Mesenchymal stem cell (in vitro differentiated cells and primary cell): Measurements from ENCODE around the gene LRCOL1.

Experiments
- DNase-seq: peaks from one replicate; pipeline ENCODE4 v3.0.0-alpha.2; 2013
- H2AFZ ChIP-seq: one replicate; pipeline ENCODE4 v1.6.1; 2013; ENCODE audit warnings: low read depth, mild to moderate bottlenecking, control low read depth, inconsistent platforms, low read length, moderate library complexity
- H2AK5ac ChIP-seq: 2 replicates; pipeline ENCODE4 v1.6.1; 2013; ENCODE audit warnings: low read length, moderate library complexity, mild to moderate bottlenecking, inconsistent platforms; ENCODE audit not compliant: severe bottlenecking
- H2BK120ac ChIP-seq: one replicate; pipeline ENCODE4 v1.6.1; 2013; ENCODE audit warnings: low read depth, mild to moderate bottlenecking, inconsistent platforms, low read length, moderate library complexity
- H2BK12ac ChIP-seq, 2 experiments: one replicate each; pipeline ENCODE4 v1.6.1; 2013; ENCODE audit warnings: inconsistent platforms in 2 of 2, low read length in 2 of 2, mild to moderate bottlenecking in 2 of 2, moderate library complexity in 2 of 2, control low read depth in 1 of 2
- H2BK15ac ChIP-seq: one replicate; pipeline ENCODE4 v1.6.1; 2013; ENCODE audit warnings: mild to moderate bottlenecking, low read depth, inconsistent platforms; ENCODE audit not compliant: poor library complexity, severe bottlenecking
- H2BK5ac ChIP-seq: 2 replicates; pipeline ENCODE4 v1.6.1; 2013; ENCODE audit warnings: low read depth, mild to moderate bottlenecking, low read length, control low read depth, inconsistent platforms; ENCODE audit not compliant: poor library complexity, severe bottlenecking
- H3K14ac ChIP-seq, 2 experiments: one replicate each; pipeline ENCODE4 v1.6.1; 2013; ENCODE audit warnings: inconsistent platforms in 2 of 2, low read length in 2 of 2, control low read depth in 1 of 2, mild to moderate bottlenecking in 1 of 2, moderate library complexity in 1 of 2
- H3K18ac ChIP-seq, 2 experiments: one replicate each; pipeline ENCODE4 v1.6.1; 2013; ENCODE audit warnings: inconsistent platforms in 2 of 2, low read length in 2 of 2, control low read depth in 1 of 2, low read depth in 1 of 2, mild to moderate bottlenecking in 1 of 2
- H3K23ac ChIP-seq, 2 experiments: one replicate each; pipeline ENCODE4 v1.6.1; 2013; ENCODE audit warnings: inconsistent platforms in 2 of 2, low read length in 2 of 2, mild to moderate bottlenecking in 2 of 2, moderate library complexity in 2 of 2, control low read depth in 1 of 2
- H3K27ac ChIP-seq: 2 replicates; pipeline ENCODE4 v1.5.1; 2013; ENCODE audit warnings: mild to moderate bottlenecking, moderate library complexity, low read length, control low read depth, inconsistent platforms; ENCODE audit not compliant: poor library complexity, severe bottlenecking
- H3K27me3 ChIP-seq, 2 experiments: 2 replicates each; pipeline versions ENCODE4 v1.6.1 to v1.7.0; 2013; ENCODE audit warnings: low read length in 2 of 2, mild to moderate bottlenecking in 2 of 2, moderate library complexity in 2 of 2, control low read depth in 1 of 2, inconsistent platforms in 1 of 2; ENCODE audit not compliant: control insufficient read depth in 1 of 2, insufficient read depth in 1 of 2
- H3K36me3 ChIP-seq, 2 experiments: 2 replicates each; pipeline versions ENCODE4 v1.6.1 to v1.7.0; 2013; ENCODE audit warnings: low read length in 2 of 2, control low read depth in 1 of 2, inconsistent platforms in 1 of 2, low read depth in 1 of 2, mild to moderate bottlenecking in 1 of 2; ENCODE audit not compliant: insufficient read depth in 2 of 2, control insufficient read depth in 1 of 2
- H3K4ac ChIP-seq, 2 experiments: one replicate each; pipeline ENCODE4 v1.6.1; 2013; ENCODE audit warnings: inconsistent platforms in 2 of 2, low read length in 2 of 2, mild to moderate bottlenecking in 2 of 2, moderate library complexity in 2 of 2, control low read depth in 1 of 2, low read depth in 1 of 2
- H3K4me1 ChIP-seq: 2 replicates; pipeline ENCODE4 v1.6.1; 2013; ENCODE audit warnings: low read depth, low read length, control low read depth; ENCODE audit not compliant: control insufficient read depth, insufficient read depth
- H3K4me2 ChIP-seq: 2 replicates; pipeline ENCODE4 v1.6.1; 2013; ENCODE audit warnings: low read length, mild to moderate bottlenecking, inconsistent platforms; ENCODE audit not compliant: poor library complexity, severe bottlenecking
- H3K4me3 ChIP-seq, 2 experiments: 2 replicates each; pipeline versions ENCODE4 v1.5.1 to v1.7.0; 2013; ENCODE audit warnings: low read length in 2 of 2, mild to moderate bottlenecking in 2 of 2, control low read depth in 1 of 2, low read depth in 1 of 2; ENCODE audit not compliant: insufficient read depth in 1 of 2
- H3K79me1 ChIP-seq: replicated peaks from 2 replicates; pipeline ENCODE4 v1.6.1; 2013; ENCODE audit warnings: mild to moderate bottlenecking, control low read depth, low read length, inconsistent platforms; ENCODE audit not compliant: poor library complexity, severe bottlenecking
- H3K9ac ChIP-seq: 2 replicates; pipeline ENCODE4 v1.7.0; 2013; ENCODE audit warnings: mild to moderate bottlenecking, low read length, moderate library complexity
- H3K9me3 ChIP-seq: 2 replicates; pipeline ENCODE4 v1.7.0; 2013; ENCODE audit warnings: mild to moderate bottlenecking, low read length; ENCODE audit not compliant: control insufficient read depth
- H4K8ac ChIP-seq: one replicate; pipeline ENCODE4 v1.6.1; 2013; ENCODE audit warnings: inconsistent platforms, mild to moderate bottlenecking, low read length, moderate library complexity
- H4K91ac ChIP-seq: one replicate; pipeline ENCODE4 v1.6.1; 2013; ENCODE audit warnings: mild to moderate bottlenecking, low read length, inconsistent platforms
- WGBS: methylation state at CpG from one replicate; pipeline ENCODE4 v1.1.7; 2013; ENCODE audit warnings: mixed read lengths; 5-methylcytosine and 5-hydroxymethylcytosine counted together

Gene LRCOL1

GRCh38 chr12:132619386-132620112, 9.2 kb upstream of the LRCOL1 start:
- Histone ChIP-seq H2BK5ac (no peak overlapping the region), H3K9ac (no peak overlapping the region), H3K4me3 (no peak overlapping the region), H3K4ac (no peak overlapping the region), H3K27ac (no peak overlapping the region), H4K91ac (no peak overlapping the region), H3K79me1 (no peaks in the 10 kb centered on the region), H4K8ac (no peak overlapping the region), H3K9me3 (peaks cover 11% of the 10 kb centered on the region), H2BK15ac (peak overlapping the region; percentile 38), H3K23ac (no peak overlapping the region), H3K18ac (no peak overlapping the region), H2BK120ac (no peak overlapping the region), H3K4me2 (no peak overlapping the region), H2AFZ (no peak overlapping the region), H3K36me3 (peaks cover 5 to 18% of the 10 kb centered on the region in 2 experiments), H3K27me3 (peaks cover 45 to 55% of the 10 kb centered on the region in 2 experiments), H2AK5ac (no peak overlapping the region), H3K4me1 (peaks cover 21% of the 10 kb centered on the region), H3K14ac (no peak overlapping the region), H2BK12ac (no peak overlapping the region)
- 50% methylated on average over 45 of the region's 53 CpGs for whole genome bisulfite sequencing
- DNase-seq, result no peak

DNA sequence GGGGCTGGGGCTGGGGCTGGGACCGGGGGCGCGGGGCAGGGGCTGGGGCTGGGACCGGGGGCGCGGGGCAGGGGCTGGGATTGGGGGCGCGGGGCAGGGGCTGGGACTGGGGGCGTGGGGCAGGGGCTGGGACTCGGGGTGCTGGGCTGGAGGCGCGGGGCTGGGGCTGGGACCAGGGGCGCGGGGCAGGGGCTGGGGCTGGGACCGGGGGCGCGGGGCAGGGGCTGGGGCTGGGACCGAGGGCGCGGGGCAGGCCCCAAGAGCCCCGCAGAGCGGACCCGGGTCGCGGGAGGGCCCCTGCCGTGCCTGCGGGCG, 8.6 kb upstream of the LRCOL1 start:
- Histone ChIP-seq H3K23ac (no peak overlapping the region), H3K14ac (no peak overlapping the region), H2BK5ac (no peak overlapping the region), H2BK120ac (no peak overlapping the region), H2AK5ac (no peak overlapping the region), H4K8ac (no peak overlapping the region), H3K27ac (no peak overlapping the region), H3K4me3 (no peak overlapping the region), H3K4me1 (peaks cover 21% of the 10 kb centered on the region), H2BK15ac (no peak overlapping the region), H3K4ac (no peak overlapping the region), H2AFZ (no peak overlapping the region), H3K4me2 (no peak overlapping the region), H3K9ac (no peak overlapping the region), H3K36me3 (peaks cover 0 to 13% of the 10 kb centered on the region in 2 experiments), H3K18ac (no peak overlapping the region), H4K91ac (no peak overlapping the region), H3K27me3 (peaks cover 45 to 60% of the 10 kb centered on the region in 2 experiments), H2BK12ac (no peak overlapping the region), H3K9me3 (peaks cover 11% of the 10 kb centered on the region), H3K79me1 (no peaks in the 10 kb centered on the region)
- no peak for DNase-seq
- 6% methylated on average over 11 of the region's 28 CpGs for WGBS

DNA sequence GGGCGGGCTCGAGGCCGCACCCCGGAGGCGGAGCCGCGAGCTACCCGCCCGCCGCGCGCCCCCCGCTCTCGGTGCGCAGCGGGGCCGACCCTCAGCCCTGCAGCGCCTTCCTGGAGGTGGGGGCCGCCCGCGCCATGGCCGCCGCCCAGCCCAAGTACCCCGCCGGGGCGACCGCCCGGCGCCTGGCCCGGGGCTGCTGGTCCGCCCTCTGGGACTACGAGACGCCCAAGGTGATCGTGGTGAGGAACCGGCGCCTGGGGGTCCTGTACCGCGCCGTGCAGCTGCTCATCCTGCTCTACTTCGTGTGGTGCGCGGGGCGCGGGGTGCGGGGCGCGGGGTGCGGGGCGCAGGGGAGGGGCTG, 8.3 kb upstream of the LRCOL1 start, which contains the start of gene P2RX2:
TSS of gene P2RX2 (plus strand) at position 94 of the 361 bp plus-strand sequence. CDS start at position 135, 41 bp downstream.
- no peak within 1 kb of the TSS for H4K91ac ChIP-seq
- H3K27ac ChIP-seq, result no peak within 1 kb of the TSS
- WGBS, result 4% methylated on average over 23 of the region's 49 CpGs
- H3K4me1 ChIP-seq, result peaks cover 21% of the 10 kb centered on the region
- H2BK15ac ChIP-seq, result peak within 1 kb of the TSS; percentile 38
- H3K4ac ChIP-seq, result no peak within 1 kb of the TSS
- no peak within 1 kb of the TSS for H4K8ac ChIP-seq
- H3K23ac ChIP-seq, result no peak within 1 kb of the TSS
- H2AK5ac ChIP-seq, result no peak within 1 kb of the TSS
- H3K9ac ChIP-seq, result no peak within 1 kb of the TSS
- peaks cover 0 to 10% of the 10 kb centered on the region in 2 experiments for H3K36me3 ChIP-seq
- peaks cover 45 to 64% of the 10 kb centered on the region in 2 experiments for H3K27me3 ChIP-seq
- no peak within 1 kb of the TSS for H3K14ac ChIP-seq
- H2BK12ac ChIP-seq, result no peak within 1 kb of the TSS
- no peak within 1 kb of the TSS for H3K18ac ChIP-seq
- no peak within 1 kb of the TSS for H2AFZ ChIP-seq
- no peak within 1 kb of the TSS for H2BK5ac ChIP-seq
- DNase-seq, result no peak
- no peak within 1 kb of the TSS for H2BK120ac ChIP-seq
- peak within 1 kb of the TSS in 1 of 2 experiments; percentile 41 for H3K4me3 ChIP-seq
- H3K9me3 ChIP-seq, result peaks cover 11% of the 10 kb centered on the region
- H3K79me1 ChIP-seq, result no peaks in the 10 kb centered on the region
- H3K4me2 ChIP-seq, result peak within 1 kb of the TSS; percentile 72

DNA sequence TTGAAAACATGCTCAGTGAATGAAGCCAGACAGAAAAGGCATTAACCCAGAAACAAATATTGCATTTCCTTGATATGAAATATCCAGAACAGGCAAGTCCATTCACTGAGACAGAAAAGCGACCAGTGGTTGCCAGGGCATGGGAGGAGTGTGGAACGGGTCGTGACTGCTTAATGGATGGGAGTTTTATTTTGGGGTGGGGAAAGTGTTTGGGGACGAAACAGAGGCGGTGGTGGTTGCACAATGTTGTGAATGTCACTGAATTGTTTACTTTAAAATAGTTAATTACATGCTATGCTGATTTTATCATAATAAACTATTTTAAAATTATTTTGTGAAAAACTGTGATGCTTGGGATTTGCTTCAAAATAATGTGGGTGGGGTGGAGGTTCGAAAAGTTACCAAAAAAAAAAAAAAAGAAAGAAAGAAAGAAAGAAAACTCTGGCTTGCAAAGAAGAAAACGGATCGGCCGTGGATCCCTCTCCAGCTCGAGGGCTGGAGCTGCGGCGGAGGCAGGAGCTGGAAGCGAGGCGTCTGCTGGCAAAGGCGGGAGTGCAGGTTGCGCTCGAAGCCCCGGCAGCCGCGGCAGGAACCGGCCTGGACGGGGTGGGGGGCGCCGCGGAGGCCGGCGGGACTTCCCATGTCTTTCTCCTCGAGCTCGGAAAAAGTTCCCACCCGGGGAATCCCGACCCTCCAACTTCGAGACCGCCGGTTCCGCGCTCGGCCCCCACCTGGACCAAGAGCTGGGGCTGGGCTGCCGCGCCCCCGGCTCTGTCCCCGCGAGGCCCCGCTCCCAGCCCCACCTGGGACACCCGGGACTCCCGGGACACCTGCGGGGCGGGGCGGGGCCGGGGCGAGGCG, 7.7 kb upstream of the LRCOL1 start:
- no peak overlapping the region for H3K23ac ChIP-seq
- H3K27ac ChIP-seq, result no peak overlapping the region
- H2AFZ ChIP-seq, result no peak overlapping the region
- peaks cover 45 to 70% of the 10 kb centered on the region in 2 experiments for H3K27me3 ChIP-seq
- H3K9ac ChIP-seq, result no peak overlapping the region
- peaks cover 21% of the 10 kb centered on the region for H3K4me1 ChIP-seq
- no peak overlapping the region for H4K8ac ChIP-seq
- no peak overlapping the region for H4K91ac ChIP-seq
- peaks cover 0 to 4% of the 10 kb centered on the region in 2 experiments for H3K36me3 ChIP-seq
- H3K18ac ChIP-seq, result no peak overlapping the region
- no peak overlapping the region for H2BK5ac ChIP-seq
- 9% methylated on average over 31 of the region's 51 CpGs for WGBS
- no peak overlapping the region for H2BK120ac ChIP-seq
- H3K14ac ChIP-seq, result no peak overlapping the region
- peak overlapping the region; percentile 72 for H3K4me2 ChIP-seq
- H2BK12ac ChIP-seq, result no peak overlapping the region
- H3K9me3 ChIP-seq, result peaks cover 11% of the 10 kb centered on the region
- H2AK5ac ChIP-seq, result no peak overlapping the region
- no peaks in the 10 kb centered on the region for H3K79me1 ChIP-seq
- peak overlapping the region in 1 of 2 experiments; percentile 35 for H3K4me3 ChIP-seq
- no peak overlapping the region for H2BK15ac ChIP-seq
- H3K4ac ChIP-seq, result no peak overlapping the region
- no peak for DNase-seq
